ENCODE results near the gene RBMS3.

GRCh38 chr3:29697989-29698388, 417.1 kb downstream of the RBMS3 start:
- no peak for TF ChIP-seq CTCF (IDR thresholded peaks at IDR 0.05)
- no peak for TF ChIP-seq POLR2A (IDR thresholded peaks at IDR 0.05)
- TF ChIP-seq POLR2AphosphoS5 (IDR thresholded peaks at IDR 0.05) = no peak
- TF ChIP-seq EP300 (IDR thresholded peaks at IDR 0.05) = no peak

Data from upper lobe of left lung (tissue), 4 donors.